Stimulated activated CD4-positive, alpha-beta T cell treated with anti-CD3 and anti-CD28 coated beads, Interleukin-4, amount 100 ng/mL, for 48 hours (primary cell): ENCODE data around the gene SDE2.
"Not testable (repeated sequence)": the region's sequence is repeated elsewhere in the genome, so short reads cannot be mapped to it uniquely, and the experiment has no call there.

Source experiments
- DNase-seq, 2 donors: peaks; one replicate each; pipeline ENCODE4 v3.0.0-alpha.2; 2020; ENCODE audit warnings: low read depth in 2 of 2

The SDE2 gene

DNA sequence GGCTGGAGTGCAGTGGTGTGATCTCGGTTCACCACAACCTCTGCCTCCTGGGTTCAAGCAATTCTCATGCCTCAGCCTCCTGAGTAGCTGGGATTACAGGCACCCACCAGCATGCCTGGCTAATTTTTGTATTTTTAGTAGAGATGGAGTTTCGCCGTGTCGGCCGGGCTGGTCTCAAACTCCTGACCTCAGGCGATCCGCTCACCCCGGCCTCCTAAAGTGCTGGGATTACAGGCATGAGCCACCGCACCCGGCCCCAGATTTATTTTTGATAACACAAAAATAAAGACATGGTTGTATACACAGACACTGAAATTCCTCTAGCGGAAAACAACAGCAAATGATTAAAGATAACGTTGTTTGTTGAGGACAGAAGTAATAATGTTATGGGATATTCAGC lies 24.0 kb downstream of the SDE2 start:
- DNase-seq = not testable (repeated sequence)

DNA sequence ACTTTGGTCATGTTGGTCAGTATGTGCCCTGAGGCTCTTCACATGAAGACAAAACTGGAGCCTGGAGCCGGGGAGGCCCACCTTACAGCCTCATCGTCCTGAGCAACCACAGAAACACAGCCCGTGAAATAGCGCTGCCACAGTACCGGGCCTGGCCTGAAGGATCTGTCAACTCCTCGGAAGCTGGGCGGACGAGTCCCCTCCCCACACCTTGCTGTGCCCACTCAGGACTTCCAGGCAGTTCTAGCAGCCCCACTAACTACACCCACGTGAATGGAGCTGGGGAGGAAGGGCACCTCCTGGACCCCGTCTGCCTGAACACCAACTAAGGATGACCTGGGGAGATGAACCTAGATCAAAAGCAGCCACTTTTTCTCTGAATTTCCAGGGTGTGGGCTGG lies 24.7 kb downstream of the SDE2 start:
- no peak for DNase-seq

DNA sequence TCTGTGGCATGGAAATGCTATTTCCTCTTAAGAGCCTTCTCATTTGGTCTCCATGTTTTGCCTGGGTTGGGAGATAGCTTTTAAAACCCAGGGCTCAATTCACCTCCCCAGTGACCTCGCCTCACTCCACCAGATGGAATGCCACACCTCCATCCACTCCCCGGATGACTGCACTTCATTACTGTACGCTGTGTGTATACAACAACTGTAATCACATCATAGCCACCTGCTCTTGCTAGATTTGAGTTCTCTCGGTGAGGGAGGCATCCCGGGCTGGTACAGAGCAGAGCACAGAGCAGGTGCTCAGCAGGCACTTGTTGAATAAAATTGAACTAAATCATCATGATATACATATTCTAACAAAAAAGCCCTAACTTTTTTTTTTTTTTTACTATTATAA lies 26.0 kb downstream of the SDE2 start:
- DNase-seq = no peak

DNA sequence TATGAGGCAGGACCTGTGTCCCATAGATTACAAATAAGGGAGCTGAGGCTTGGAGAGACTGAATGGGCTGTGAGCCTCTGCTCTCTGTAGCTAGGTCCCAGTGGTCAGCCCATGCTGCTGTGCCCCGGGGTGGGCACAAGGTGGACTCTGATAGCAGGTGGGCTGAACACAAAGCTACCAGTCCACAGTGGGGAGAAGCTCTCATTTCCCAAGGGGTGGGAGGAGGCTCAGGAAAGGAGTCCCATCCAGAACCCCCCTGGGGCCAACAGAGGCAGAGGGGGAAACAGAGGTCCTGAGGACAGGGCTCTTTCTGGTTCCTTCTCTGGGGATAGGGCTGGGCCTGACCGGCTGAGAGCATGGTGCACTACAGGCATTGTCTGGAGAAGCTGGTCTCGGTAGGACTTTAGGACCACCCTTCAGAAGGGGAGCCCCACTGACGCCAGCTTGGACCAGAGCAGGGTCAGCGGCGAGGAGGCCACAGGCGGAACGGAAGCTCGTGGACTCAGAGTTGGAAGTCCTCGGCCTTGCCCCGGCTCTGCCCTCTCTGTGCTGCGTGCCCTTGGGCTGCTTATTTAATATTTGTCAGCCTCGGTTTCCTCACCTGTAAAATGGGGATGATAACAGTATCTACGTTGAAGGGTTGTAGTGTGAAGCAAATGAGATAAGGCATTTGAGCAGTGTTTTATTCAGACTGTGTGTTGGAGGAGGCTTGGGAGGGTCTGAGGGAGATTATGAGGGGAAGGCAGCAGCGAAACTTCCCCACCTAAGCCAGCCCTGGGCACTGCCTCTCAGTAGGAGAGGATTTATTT lies 26.6 kb downstream of the SDE2 start:
- no peak for DNase-seq

DNA sequence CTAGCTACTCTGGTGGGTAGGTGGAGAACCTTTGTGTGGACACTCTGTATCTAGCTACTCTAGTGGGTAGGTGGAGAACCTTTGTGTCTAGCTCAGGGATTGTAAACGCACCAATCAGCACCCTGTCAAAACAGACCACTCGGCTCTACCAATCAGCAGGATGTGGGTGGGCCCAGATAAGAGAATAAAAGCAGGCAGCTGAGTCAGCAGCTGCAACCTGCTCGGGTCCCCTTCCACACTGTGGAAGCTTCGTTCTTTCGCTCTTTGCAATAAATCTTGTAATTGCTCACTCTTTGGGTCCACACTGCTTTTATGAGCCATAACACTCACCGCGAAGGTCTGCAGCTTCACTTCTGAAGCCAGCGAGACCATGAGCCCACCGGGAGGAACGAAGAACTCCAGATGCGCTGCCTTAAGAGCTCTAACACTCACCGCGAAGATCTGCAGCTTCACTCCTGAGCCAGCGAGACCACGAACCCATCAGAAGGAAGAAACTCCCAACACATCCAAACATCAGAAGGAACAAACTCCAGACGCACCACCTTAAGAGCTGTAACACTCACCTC lies 28.5 kb downstream of the SDE2 start:
- DNase-seq = not testable (repeated sequence)

DNA sequence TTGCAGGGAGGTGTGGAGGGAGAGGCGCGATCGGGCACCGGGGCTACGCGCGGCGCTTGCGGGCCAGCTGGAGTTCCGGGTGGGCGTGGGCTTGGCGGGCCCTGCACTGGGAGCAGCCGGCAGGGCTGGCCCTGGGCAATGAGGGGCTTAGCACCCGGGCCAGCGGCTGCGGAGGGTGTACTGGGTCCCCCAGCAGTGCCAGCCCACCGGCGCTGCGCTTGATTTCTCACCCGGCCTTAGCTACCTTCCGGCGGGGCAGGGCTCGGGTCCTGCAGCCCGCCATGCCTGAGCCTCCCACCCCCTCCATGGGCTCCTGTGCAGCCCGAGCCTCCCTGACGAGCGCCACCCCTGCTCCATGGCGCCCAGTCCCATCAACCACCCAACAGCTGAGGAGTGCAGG lies 29.4 kb downstream of the SDE2 start:
- DNase-seq = not testable (repeated sequence)

DNA sequence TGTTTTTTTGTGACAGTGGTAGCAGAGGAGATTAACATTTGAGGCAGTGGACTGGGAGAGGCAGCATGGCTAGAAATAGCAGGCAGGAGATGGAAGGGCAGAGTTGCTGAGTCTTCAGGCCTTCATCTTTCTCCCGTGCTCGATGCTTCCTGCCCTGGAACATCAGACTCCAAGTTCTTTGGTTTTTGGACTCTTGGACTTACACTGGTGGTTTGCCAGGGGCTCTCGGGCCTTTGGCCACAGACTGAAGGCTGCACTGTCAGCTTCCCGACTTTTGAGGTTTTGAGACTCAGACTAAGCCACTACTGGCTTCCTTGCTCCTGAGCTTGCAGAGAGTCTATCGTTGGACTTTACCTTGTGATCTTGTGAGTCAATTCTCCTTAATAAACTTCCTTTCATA lies 33.9 kb downstream of the SDE2 start:
- DNase-seq = no peak

DNA sequence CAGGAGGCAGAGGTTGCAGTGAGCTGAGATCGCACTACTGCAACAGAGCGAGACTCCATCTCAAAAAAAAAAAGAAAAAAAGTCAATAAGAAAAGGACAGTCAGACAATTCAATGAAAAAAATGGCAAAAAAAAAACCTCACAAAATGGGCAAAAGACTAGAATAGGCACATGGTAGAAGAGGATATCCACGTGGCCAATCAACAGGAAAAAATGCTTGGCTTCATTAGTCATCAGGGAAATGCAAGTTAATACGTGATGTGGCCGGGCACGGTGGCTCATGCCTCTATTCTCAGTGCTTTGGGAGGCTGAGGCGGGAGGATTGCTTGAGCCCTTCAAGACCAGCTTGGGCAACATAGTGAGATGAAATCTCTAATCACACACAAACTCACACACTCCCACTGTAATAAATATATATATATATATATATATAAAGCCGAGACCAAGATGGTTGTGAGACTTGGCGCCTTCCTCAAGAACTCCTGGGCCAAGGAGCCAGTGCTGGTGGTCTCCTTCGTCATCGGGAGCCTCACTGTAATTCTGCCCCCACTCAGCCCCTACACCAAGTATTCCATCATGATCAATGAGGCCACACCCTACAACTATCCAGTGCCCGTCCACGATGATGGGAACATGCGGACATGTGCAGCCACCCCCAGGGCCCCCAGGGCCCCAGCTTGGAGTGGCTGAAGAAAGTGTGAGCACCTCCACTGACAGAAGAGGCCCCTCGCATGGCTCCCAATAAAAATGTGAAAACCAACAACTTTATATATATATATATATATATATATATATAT lies 35.2 kb downstream of the SDE2 start:
- no peak for DNase-seq

DNA sequence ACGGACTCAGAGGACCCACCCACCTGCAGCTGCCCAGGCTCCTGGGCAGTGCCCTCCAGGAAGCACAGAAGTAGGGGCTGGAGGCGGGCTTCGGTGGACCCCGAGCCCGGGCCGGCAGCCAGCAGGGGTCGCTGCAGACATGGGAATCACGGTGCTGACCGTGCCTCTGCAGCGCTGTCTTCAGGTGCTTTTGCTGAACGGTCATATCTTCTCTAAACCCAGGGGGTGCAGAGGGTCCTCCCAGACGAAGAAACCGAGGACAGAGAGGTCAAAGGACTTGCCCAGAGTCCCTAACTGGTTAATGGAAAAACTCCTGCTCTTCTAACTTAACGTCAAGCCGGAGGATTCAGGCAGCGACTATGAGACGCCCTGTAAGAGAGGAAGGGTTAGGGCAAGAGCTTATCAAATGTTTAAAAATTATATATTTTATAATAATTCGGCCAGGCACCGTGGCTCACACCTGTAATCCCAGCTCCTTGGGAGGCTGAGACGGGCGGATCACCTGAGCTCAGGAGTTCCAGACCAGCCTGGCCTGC lies 36.6 kb downstream of the SDE2 start:
- peak; percentile 64 to 73 for DNase-seq

DNA sequence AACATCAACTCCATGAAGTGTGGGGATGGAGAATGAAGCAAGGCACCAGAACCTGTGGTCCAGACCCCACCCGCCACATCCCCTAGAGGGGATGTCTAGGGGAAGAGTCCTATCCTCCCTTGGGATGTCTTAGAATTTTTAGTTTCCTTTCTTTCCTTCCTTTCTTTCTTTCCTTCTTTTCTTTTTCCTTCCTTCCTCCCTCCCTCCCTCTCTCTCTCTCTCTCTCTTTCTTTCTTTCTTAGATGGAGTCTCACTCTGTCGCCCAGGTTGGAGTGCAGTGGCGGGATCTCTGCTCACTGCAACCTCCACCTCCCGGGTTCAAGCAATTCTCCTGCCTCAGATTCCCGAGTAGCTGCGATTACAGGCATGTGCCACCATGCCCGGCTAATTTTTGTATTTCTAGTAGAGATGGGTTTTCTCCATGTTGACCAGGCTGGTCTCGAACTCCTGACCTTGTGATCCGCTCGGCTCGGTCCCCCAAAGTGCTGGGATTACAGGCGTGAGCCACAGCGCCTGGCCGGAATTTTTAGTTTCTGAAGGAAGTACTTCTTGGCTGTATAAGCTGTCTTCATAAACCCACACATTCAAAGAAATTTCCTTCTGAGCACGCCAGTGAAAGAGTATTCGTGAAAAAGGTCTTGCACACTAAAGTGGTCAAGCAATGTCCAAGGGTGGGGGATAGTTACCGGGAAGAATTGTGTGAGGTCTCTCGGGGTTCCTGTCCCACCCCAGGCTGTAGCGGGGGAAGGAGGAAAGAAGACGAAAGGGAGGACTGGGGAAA lies 37.3 kb downstream of the SDE2 start:
- no peak for DNase-seq

DNA sequence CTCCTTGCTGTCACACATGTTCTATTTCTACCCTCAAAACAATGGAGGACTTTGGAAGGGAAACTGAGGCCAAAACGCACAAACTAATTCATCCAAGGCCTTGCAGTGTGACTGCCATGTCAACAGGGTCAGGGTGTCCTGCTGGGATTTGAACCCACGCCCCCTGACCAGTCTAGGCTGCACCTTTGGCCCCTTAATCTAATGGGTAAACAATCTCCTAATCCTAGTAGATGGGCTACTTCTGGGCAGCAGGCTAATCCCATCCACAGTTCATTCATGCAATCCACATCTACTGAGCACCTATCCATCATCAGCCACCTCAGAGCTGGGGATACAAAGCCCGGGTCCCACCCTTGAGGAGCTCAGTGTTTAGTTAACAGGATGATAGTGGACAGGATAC lies 41.1 kb downstream of the SDE2 start:
- no peak for DNase-seq

DNA sequence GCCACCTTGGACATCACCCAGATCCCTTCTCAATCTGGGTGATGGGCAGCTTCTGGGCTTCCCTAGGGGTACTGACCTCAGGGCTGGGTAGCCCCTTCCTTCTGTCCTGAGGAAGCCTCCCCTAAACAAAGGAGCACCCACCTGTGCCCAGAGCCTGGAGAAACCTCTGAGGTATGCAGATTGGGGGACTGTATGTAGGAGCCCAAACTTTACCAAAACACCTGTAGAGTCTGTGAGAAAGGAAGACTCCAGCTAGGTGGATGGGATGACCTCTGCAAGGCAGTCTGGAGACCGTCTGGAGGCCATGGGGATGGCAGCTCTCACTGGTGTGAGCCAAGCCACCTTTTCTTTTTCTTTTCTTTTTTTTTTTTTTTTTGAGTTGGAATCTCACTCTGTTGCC lies 44.4 kb downstream of the SDE2 start:
- no peak for DNase-seq

DNA sequence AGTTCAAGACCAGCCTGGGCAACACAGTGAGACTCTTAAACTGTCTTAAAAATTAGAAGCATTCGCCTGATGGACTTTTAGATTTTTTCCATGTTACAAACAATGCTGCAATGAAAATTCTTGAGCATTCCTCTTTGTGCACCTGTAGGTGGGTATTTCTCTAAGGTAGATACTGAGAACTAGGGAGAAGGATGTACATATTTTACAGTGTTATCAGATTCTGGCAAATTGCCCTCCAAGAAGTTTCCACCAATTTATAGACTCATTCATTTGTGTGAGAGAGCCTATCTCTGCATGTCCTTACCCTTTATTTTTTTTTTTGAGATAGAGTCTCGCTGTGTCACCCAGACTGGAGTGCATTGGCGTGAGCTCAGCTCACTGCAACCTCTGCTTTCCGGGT lies 45.8 kb downstream of the SDE2 start:
- no peak for DNase-seq

DNA sequence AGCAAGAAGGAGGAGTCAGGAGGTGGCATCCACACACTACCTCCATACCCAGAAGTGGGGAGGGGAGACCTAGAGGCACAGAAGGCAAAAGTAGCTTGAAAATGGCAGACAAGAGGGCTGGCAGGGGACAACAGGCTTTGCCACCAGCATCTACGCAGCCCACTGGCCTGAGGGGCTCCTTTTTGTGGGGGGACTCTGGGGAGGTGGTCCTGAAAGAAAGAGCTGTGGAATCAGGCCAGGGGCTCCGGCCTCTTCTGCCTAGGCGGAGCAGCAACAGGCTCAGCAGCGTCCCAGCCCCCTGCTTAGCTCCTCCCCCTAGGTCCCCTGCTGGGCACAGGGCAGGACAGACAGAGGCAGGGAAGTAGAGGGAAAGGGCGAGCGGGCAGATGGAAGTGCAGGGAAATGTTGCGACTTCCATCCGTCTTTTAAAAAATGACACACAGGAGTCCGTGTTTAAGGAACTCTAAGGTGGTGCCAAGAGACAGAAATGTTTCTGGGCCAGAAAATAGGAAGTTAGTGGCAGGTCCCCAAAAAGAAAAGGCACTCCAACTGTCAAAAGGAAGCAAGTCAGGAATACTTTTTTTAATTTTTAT lies 48.1 kb downstream of the SDE2 start:
- no peak for DNase-seq

DNA sequence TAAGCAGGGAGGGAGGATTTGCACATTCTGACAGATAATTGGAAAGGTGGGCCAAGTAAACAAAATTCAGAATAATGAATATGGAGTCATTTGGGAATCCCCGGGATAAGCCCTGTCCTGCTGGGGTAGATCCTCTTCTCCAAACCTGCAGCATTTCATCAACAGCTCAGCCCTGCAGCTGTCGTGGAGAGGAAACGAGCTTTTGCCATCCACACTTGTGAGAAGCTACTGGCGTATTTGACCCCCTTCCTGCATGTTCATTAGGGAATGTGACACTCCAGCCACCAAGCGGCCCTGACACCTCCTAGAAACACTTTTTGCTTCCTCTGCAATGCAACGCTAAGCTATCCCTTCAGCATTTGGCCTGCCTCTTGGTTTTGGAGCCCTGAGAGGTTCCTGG lies 50.1 kb downstream of the SDE2 start:
- no peak for DNase-seq

DNA sequence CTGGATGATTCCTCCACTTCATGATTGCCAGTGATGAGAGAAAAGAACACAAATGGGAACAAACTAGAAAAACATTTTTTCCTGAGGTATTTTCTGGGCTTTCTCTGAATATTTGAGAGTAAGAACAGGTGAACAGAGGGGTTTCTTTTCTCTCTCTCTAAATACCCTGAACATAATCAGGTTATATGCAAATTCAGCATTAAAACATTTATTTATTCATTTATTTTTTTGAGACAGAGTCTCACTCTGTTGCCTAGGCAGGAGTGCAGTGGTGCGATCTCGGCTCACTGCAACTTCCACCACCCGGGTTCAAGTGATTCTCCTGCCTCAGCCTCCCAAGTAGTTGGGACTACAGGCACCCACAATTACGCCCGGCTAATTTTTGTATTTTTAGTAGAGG lies 52.3 kb downstream of the SDE2 start:
- no peak for DNase-seq

DNA sequence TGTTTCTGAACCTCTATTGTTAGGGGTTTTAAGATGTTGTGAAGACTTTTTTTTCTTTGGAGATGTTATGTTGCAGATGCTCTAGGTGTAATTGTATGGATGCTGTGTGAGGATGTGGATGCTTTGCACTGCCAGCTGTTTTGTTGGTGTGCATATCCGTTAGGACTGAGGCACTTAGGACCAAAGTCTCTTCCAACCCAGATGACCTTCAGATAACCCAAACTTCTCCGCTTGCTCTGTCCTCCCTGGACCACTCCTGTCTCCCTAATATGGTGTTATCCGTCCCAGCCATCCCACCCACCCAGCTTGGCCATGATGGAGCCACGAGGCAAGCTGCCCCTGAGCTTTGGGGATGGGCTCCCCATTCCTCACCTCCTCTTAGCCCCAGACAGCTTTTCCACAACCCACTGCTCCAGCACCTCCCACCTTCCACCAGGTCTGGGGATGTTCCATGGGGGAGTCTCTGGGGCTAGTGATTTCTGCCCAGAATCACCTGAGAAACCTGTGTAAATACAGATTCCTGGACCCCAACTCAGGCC lies 53.0 kb downstream of the SDE2 start:
- DNase-seq = no peak

DNA sequence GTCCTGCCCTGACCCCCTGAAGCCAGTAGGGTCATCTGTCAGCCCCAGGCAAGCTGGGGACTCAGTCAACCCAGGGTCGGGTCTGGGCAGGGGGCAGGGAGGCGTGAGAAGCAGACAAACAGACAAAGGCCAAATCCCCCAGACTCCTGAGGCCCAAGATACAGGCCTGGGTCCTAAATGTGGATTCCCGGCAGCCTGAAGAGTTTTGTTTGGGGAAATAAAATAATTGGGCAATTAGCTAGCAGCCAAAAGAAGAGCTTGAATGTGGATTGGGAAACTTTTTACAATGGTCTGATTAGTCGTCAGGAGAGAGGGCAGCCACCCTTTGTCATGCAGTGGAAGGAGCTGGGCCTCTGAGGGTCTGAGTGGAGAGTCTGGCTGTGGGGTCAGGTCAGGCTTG lies 53.6 kb downstream of the SDE2 start:
- no peak for DNase-seq

DNA sequence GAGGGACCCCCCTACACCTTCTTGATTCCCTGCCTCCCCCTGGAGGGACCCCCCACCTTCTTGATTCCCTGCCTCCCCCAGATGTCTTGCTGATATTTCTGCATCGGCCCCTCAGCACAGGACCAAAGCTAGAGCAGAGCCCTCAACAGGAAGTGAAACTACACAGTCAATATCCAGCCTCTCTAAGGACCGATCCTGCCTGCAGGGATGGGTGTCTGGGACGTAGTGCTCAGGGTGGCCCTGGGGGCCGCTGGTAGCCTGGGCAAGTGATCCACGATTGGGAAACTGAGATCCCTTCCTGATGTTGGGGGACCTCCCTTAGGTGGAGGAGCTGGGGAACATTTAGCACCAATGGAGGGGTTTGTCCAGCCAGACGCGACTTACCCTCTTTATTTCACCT lies 54.2 kb downstream of the SDE2 start:
- DNase-seq = no peak

DNA sequence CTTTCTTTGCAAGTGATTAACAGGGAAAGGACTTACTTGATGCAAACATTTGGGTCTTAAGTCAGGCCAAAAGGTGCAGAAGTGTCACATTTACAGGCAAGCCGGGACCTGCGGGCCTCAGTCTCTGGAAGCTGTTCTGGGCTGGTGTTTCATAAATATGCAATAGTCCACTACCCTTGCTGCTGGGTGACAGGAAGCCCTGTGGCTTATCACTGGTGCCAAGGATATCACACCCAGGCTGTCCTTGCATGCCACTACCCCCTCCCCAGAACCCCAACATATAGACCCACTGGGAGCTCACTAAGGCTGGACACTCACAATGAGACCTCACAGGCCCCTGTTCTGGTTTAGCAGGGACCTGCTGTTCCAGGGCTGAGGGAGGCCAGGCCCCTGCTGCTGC lies 54.8 kb downstream of the SDE2 start:
- DNase-seq = no peak

DNA sequence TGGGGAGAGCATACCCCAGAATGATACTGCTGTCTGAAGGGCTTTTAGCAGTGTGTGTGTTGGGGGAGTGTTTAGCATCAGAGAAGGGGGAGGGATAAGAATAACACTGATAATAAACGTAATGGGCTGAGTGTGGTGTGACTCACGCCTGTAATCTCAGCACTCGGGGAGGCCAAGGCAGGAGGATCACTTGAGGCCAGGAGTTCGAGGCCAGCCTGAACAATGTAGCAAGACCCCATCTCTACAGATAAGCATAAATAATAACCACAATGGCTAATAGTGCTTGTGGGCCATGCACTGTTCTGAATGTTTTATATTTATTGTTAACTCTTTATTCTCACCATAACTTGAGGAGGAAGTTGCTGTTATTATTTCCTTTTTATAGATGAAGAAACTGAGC lies 55.6 kb downstream of the SDE2 start:
- DNase-seq = no peak
